Parathyroid adenoma (tissue), 2 donors: Measurements from ENCODE around the gene VARS1.

Experiments used
- H2AFZ ChIP-seq: fragments of 300-600 bp; sonication (generic); one replicate; pipeline ENCODE4 v1.7.0; 2017; ENCODE audit warnings: antibody characterized with exemption, mild to moderate bottlenecking
- H3K27ac ChIP-seq: fragments of 300-600 bp; sonication (generic); one replicate; pipeline ENCODE4 v1.7.0; 2017
- H3K27me3 ChIP-seq: fragments of 300-600 bp; sonication (generic); one replicate; pipeline ENCODE4 v1.7.0; 2017; ENCODE audit warnings: low read length; ENCODE audit not compliant: control insufficient read depth, insufficient read depth
- H3K36me3 ChIP-seq: fragments of 300-600 bp; sonication (generic); one replicate; pipeline ENCODE4 v1.7.0; 2017; ENCODE audit warnings: low read length; ENCODE audit not compliant: control insufficient read depth, insufficient read depth
- H3K4me1 ChIP-seq: fragments of 300-600 bp; sonication (generic); one replicate; pipeline ENCODE4 v1.7.0; 2017; ENCODE audit warnings: control low read depth
- H3K4me2 ChIP-seq: fragments of 300-600 bp; sonication (generic); one replicate; pipeline ENCODE4 v1.7.0; 2017; ENCODE audit warnings: low read length
- H3K4me3 ChIP-seq: fragments of 300-600 bp; sonication (generic); one replicate; pipeline ENCODE4 v1.7.0; 2017; ENCODE audit warnings: low read depth, low read length
- H3K79me2 ChIP-seq: fragments of 300-600 bp; sonication (generic); one replicate; pipeline ENCODE4 v1.7.0; 2017; ENCODE audit warnings: control low read depth
- H3K9ac ChIP-seq: fragments of 300-600 bp; sonication (generic); one replicate; pipeline ENCODE4 v1.7.0; 2017; ENCODE audit warnings: mild to moderate bottlenecking
- H3K9me3 ChIP-seq: fragments of 300-600 bp; sonication (generic); one replicate; pipeline ENCODE4 v1.7.0; 2017; ENCODE audit warnings: low read length; ENCODE audit not compliant: control insufficient read depth
- CTCF ChIP-seq: fragments of 300-600 bp; sonication (generic); IDR thresholded peaks from one replicate; pipeline ENCODE4 v1.7.0; 2017; ENCODE audit warnings: antibody characterized with exemption, mild to moderate bottlenecking
- donor health status: primary hyperparathyroidism.

VARS1 gene

DNA sequence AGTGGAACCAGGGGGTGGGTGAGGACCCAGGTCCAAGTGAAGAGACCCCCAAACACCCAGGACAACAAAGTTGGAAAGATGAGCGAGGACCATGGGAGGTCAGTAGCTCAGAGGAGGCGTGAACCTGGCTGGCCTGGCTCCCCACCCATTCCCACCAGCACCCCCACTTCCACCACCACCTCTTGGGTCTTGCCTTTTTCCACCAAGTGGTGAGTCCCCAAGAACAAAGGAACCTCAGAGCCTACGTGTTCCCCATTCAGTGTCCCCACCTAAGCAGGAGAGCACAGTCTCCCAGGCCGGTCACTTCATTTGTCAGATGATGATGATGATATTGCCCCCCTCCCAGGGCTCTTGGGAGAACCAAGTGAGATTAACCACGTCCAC is 17.9 kb downstream of the VARS1 start:
- no peak for TF ChIP-seq CTCF
- Histone ChIP-seq H3K79me2 (peaks cover 2% of the 10 kb centered on the region), H3K27me3 (no peaks in the 10 kb centered on the region), H3K4me2 (no peak overlapping the region), H3K9me3 (no peaks in the 10 kb centered on the region), H3K36me3 (no peaks in the 10 kb centered on the region), H2AFZ (no peak overlapping the region), H3K27ac (no peak overlapping the region), H3K9ac (no peak overlapping the region), H3K4me1 (peaks cover 13% of the 10 kb centered on the region), H3K4me3 (no peak overlapping the region)

DNA sequence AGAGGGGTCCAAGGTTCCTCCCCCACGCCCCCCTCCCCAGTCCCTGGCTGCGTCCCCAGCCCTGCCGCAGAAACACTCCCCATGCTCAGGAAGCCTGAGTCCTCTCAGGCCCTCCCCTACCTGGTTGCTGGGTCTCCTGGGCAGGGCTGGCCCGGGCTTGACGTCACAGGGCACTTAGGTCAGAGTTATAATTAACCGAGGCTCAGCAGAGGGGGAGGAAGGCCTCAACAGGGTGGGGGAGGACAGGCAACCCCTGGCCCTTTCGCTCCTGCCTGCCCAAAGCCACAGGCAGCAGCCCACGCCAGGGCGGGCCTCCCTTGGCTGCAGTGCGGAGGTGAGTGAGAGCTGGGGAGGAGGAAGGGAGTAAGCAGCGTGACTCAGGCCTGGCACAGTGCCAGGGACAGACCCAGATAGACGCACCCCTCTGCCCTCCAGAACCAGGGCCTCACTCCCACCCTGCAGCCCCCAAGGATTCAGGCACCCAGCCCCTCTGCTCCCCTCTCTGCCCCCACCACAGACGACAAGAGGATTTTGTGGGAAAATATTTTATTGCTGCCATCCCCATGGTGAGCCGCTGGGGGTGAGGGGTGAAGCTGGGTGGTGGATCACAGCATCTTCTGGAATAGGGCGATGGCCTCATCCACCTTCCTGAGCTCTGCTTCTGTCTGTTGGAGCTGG is 18.4 kb downstream of the VARS1 start, which contains the start of gene VWA7:
Gene VWA7, minus strand, starts transcription at position 340 of the 678 bp plus-strand sequence. CDS start 549 bp downstream, outside the sequence.
- Histone ChIP-seq H3K27me3 (no peaks in the 10 kb centered on the region), H3K9ac (no peak within 1 kb of the TSS), H3K4me2 (no peak within 1 kb of the TSS), H3K9me3 (no peaks in the 10 kb centered on the region), H3K36me3 (no peaks in the 10 kb centered on the region), H3K27ac (no peak within 1 kb of the TSS), H3K4me3 (no peak within 1 kb of the TSS), H3K4me1 (peaks cover 13% of the 10 kb centered on the region), H2AFZ (peak within 1 kb of the TSS; percentile 82), H3K79me2 (peaks cover 2% of the 10 kb centered on the region)
- TF ChIP-seq CTCF = no peak

DNA sequence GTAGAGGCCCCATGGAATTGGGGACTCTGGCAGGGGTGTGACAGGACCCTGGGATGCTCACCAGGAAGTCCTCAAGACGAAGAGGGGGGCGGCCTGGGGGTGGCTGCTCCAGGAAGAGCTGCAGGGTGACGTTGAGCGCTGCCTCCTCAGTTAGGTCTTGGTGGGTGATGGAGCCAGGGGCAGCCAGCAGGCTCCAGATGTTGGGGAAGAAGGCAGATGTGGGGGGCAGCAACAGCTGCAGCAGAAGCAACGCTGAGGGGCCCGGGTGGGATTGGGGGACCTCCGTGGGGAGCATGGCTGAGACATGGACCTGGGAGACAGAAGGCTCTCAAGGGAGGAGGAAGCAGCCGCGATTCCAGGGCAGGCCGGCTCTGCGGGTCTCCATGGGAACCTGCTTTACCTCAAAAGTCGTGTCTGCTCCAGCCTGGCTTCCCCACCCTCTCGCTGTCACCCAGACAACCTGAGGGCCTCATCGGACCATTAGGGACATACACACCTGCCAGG is 19.0 kb downstream of the VARS1 start:
- no peak overlapping the region for H3K9ac ChIP-seq

GRCh38 chr6:31775633-31776484 is 19.7 kb downstream of the VARS1 start:
- Histone ChIP-seq H3K4me2 (no peak overlapping the region), H3K36me3 (no peaks in the 10 kb centered on the region), H3K27me3 (no peaks in the 10 kb centered on the region), H3K9me3 (no peaks in the 10 kb centered on the region), H3K9ac (no peak overlapping the region), H3K27ac (no peak overlapping the region), H3K4me1 (peaks cover 13% of the 10 kb centered on the region), H3K4me3 (no peak overlapping the region), H3K79me2 (peaks cover 2% of the 10 kb centered on the region), H2AFZ (no peak overlapping the region)
- no peak for TF ChIP-seq CTCF

More for the DNA sequence above, 19.0 kb downstream of the VARS1 start:
- no peaks in the 10 kb centered on the region for H3K36me3 ChIP-seq
- peaks cover 2% of the 10 kb centered on the region for H3K79me2 ChIP-seq
- no peak overlapping the region for H3K4me2 ChIP-seq
- H2AFZ ChIP-seq = peak overlapping the region; percentile 82
- no peak for TF ChIP-seq CTCF
- H3K27ac ChIP-seq = no peak overlapping the region
- no peaks in the 10 kb centered on the region for H3K9me3 ChIP-seq
- H3K4me3 ChIP-seq = no peak overlapping the region
- peaks cover 13% of the 10 kb centered on the region for H3K4me1 ChIP-seq
- H3K27me3 ChIP-seq = no peaks in the 10 kb centered on the region
